ENCODE measurements around the gene NBPF3.

- TF ChIP-seq REST (IDR thresholded peaks at IDR 0.05; ENCODE audit: unreplicated experiment) (no peak), CTCF (conservative IDR thresholded peaks at IDR 0.05; ENCODE audit: low read depth in 2 of 2) (peak; percentile 39 to 42; a peak in 3 of 4 replicates), POLR2AphosphoS5 (IDR thresholded peaks at IDR 0.05; ENCODE audit: low read depth) (no peak), EZH2 (IDR thresholded peaks at IDR 0.05; ENCODE audit: low read depth, unreplicated experiment) (no peak), ZNF114 (CRISPR knock-in tag; IDR thresholded peaks at IDR 0.05) (no peak), ZNF331 (CRISPR knock-in tag; IDR thresholded peaks at IDR 0.05; ENCODE audit: low read depth) (no peak), CREB1 (CRISPR knock-in tag; IDR thresholded peaks at IDR 0.05; ENCODE audit: low read depth) (no peak), ETS1 (IDR thresholded peaks at IDR 0.05) (no peak), EZH2phosphoT487 (IDR thresholded peaks at IDR 0.05; ENCODE audit: unreplicated experiment) (no peak)
Observed at GRCh38 chr1:21510113-21510493, 70.2 kb downstream of the NBPF3 start.
